Liver (tissue), 9 donors: ENCODE data around the gene TSHZ3. TPM values are rescaled to one million over a fixed set of nuclear protein-coding genes. Genes with fewer than 3 reads are reported as not detected.

Source experiments
- DNase-seq: peaks from one replicate; pipeline ENCODE4 v3.0.0-alpha.2; 2017; ENCODE audit warnings: low spot score
- H3K27ac ChIP-seq, 2 donors: one replicate each; pipeline ENCODE4 v1.7.0; 2013; ENCODE audit warnings: inconsistent platforms in 2 of 2, low read length in 2 of 2, control low read depth in 1 of 2, low read depth in 1 of 2, mild to moderate bottlenecking in 1 of 2
- H3K27me3 ChIP-seq, 4 donors: one replicate each; pipeline versions ENCODE4 v1.6.1 to v1.7.0; 2013; ENCODE audit warnings: low read length in 3 of 4, inconsistent platforms in 1 of 4, mild to moderate bottlenecking in 1 of 4, moderate library complexity in 1 of 4; ENCODE audit not compliant: control insufficient read depth in 4 of 4, insufficient read depth in 4 of 4
- H3K36me3 ChIP-seq, 4 donors: one replicate each; pipeline versions ENCODE4 v1.6.1 to v1.7.0; 2013; ENCODE audit warnings: low read length in 3 of 4, mild to moderate bottlenecking in 3 of 4, low read depth in 1 of 4, moderate library complexity in 1 of 4; ENCODE audit not compliant: control insufficient read depth in 4 of 4, insufficient read depth in 3 of 4
- H3K4me1 ChIP-seq, 4 donors: one replicate each; pipeline versions ENCODE4 v1.6.1 to v1.7.0; 2013; ENCODE audit warnings: low read length in 3 of 4, mild to moderate bottlenecking in 3 of 4, moderate library complexity in 1 of 4; ENCODE audit not compliant: control insufficient read depth in 4 of 4, insufficient read depth in 4 of 4
- H3K4me3 ChIP-seq, 3 donors: one replicate each; pipeline versions ENCODE4 v1.6.1 to v1.7.0; 2013; ENCODE audit warnings: low read length in 3 of 3, control low read depth in 1 of 3, low read depth in 1 of 3, mild to moderate bottlenecking in 1 of 3
- H3K9ac ChIP-seq, 2 donors: one replicate each; pipeline ENCODE4 v1.7.0; 2013; ENCODE audit warnings: low read length in 2 of 2, mild to moderate bottlenecking in 2 of 2, moderate library complexity in 2 of 2, control low read depth in 1 of 2, low read depth in 1 of 2
- H3K9me3 ChIP-seq, 4 donors: one replicate each; pipeline versions ENCODE4 v1.6.1 to v1.7.0; 2013; ENCODE audit warnings: low read length in 3 of 4; ENCODE audit not compliant: control insufficient read depth in 4 of 4
- EGR1 ChIP-seq, 2 donors: IDR thresholded peaks; 2 replicates each; pipeline ENCODE4 v1.6.1; 2016 to 2018; ENCODE audit warnings: antibody characterized with exemption in 2 of 2, low read depth in 2 of 2
- FOXA1 ChIP-seq: IDR thresholded peaks from 2 replicates; pipeline ENCODE4 v1.6.1; 2016; ENCODE audit warnings: antibody characterized with exemption
- FOXA2 ChIP-seq: IDR thresholded peaks from 2 replicates; pipeline ENCODE4 v1.6.1; 2016; ENCODE audit warnings: antibody characterized with exemption
- GABPA ChIP-seq, 2 donors: IDR thresholded peaks in 1 of 2; conservative IDR thresholded peaks in 1 of 2; 2 replicates each; pipeline ENCODE4 v1.6.1; 2016; ENCODE audit warnings: antibody characterized with exemption in 2 of 2, mild to moderate bottlenecking in 1 of 2, moderate library complexity in 1 of 2
- HNF4A ChIP-seq, 2 donors: conservative IDR thresholded peaks; 2 replicates each; pipeline ENCODE4 v1.6.1; 2016; ENCODE audit warnings: antibody characterized with exemption in 2 of 2, mild to moderate bottlenecking in 2 of 2
- HNF4G ChIP-seq: IDR thresholded peaks from 2 replicates; pipeline ENCODE4 v1.6.1; 2016; ENCODE audit warnings: antibody characterized with exemption
- JUND ChIP-seq, 2 donors: IDR thresholded peaks; 2 replicates each; pipeline ENCODE4 v1.6.1; 2016; ENCODE audit warnings: antibody characterized with exemption in 2 of 2
- NR2F2 ChIP-seq: IDR thresholded peaks from 2 replicates; pipeline ENCODE4 v1.6.1; 2016; ENCODE audit warnings: antibody characterized with exemption
- RAD21 ChIP-seq, 2 donors: IDR thresholded peaks; 2 replicates each; pipeline ENCODE4 v1.6.1; 2016; ENCODE audit warnings: antibody characterized with exemption in 2 of 2, mild to moderate bottlenecking in 2 of 2
- REST ChIP-seq: IDR thresholded peaks from 2 replicates; pipeline ENCODE4 v1.6.1; 2016; ENCODE audit warnings: antibody characterized with exemption, mild to moderate bottlenecking
- RXRA ChIP-seq, 2 donors: IDR thresholded peaks; 2 replicates each; pipeline ENCODE4 v1.6.1; 2017 to 2018; ENCODE audit warnings: antibody characterized with exemption in 2 of 2, mild to moderate bottlenecking in 1 of 2
- SP1 ChIP-seq: IDR thresholded peaks from 2 replicates; pipeline ENCODE4 v1.6.1; 2018; ENCODE audit warnings: antibody characterized with exemption, mild to moderate bottlenecking
- TAF1 ChIP-seq: conservative IDR thresholded peaks from 2 replicates; pipeline ENCODE4 v1.6.1; 2016; ENCODE audit warnings: antibody characterized with exemption, mild to moderate bottlenecking
- YY1 ChIP-seq: IDR thresholded peaks from 2 replicates; pipeline ENCODE4 v1.6.1; 2016; ENCODE audit warnings: antibody characterized with exemption, mild to moderate bottlenecking
- WGBS: extraction: QIAGEN DNeasy Blood & Tissue Kit; methylation state at CpG from one replicate; pipeline ENCODE4 v1.1.7; 2013; 5-methylcytosine and 5-hydroxymethylcytosine counted together
- polyA plus RNA-seq, 2 donors: library from polyadenylated mRNA; stranded (reverse) in 1 of 2; unstranded in 1 of 2; fragments of 200-250 nt in 1 of 2; fragments of >200 nt in 1 of 2; fragmentation: Nextera tagmentation in 1 of 2; extraction: Ambion mirVana in 1 of 2; gene quantifications; one replicate each; pipeline versions ENCODE4 v1.2.1 to v1.2.3, GENCODE V29; 2013 to 2015
- total RNA-seq, 2 donors: library from RNA; depleted of rRNA; stranded (reverse); fragments of >200 nt; gene quantifications; one replicate each; pipeline ENCODE4 v1.2.3, GENCODE V29; 2014
- TF ChIP-seq, protein P1 (sequence below): IDR thresholded peaks from 2 replicates; pipeline ENCODE4 v1.6.1; 2016; ENCODE audit warnings: antibody characterized with exemption
- TF ChIP-seq, protein P2 (sequence below): IDR thresholded peaks from 2 replicates; pipeline ENCODE4 v1.6.1; 2016; ENCODE audit warnings: antibody characterized with exemption
- TF ChIP-seq, protein P3 (sequence below): fragments of 150-350 bp; IDR thresholded peaks from 2 replicates; pipeline ENCODE4 v1.5.1; 2017; ENCODE audit warnings: improper control_type of control experiment, low read depth, low read length; ENCODE audit not compliant: missing input control
- TF ChIP-seq, protein P4 (sequence below): IDR thresholded peaks from 2 replicates; pipeline ENCODE4 v1.6.1; 2016; ENCODE audit warnings: antibody characterized with exemption
- donor health status: healthy.
- donor health status: healthy.
- donor health status: healthy.
- donor health status: healthy.
- donor health status: healthy.

Gene TSHZ3
- total and polyA plus RNA-seq, 4 donors: 0.42 to 3.3 (median 0.68) TPM

- Histone ChIP-seq H3K4me3 (no peak overlapping the region), H3K9me3 (no peaks in the 10 kb centered on the region), H3K27me3 (no peaks in the 10 kb centered on the region), H3K4me1 (no peaks in the 10 kb centered on the region), H3K9ac (no peak overlapping the region), H3K36me3 (no peaks in the 10 kb centered on the region), H3K27ac (no peak overlapping the region)
- no peak for DNase-seq
- 73% methylated on average over 2 of the region's 2 CpGs for WGBS
- TF ChIP-seq HNF4A (conservative IDR thresholded peaks at IDR 0.05): no peak
- TF ChIP-seq RXRA (IDR thresholded peaks at IDR 0.05): no peak
- TF ChIP-seq FOXA2: no peak
- TF ChIP-seq, protein P1, sequence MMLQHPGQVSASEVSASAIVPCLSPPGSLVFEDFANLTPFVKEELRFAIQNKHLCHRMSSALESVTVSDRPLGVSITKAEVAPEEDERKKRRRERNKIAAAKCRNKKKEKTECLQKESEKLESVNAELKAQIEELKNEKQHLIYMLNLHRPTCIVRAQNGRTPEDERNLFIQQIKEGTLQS: no peak
- TF ChIP-seq REST: no peak
- no peak for TF ChIP-seq RAD21 (IDR thresholded peaks at IDR 0.05)
- TF ChIP-seq EGR1 (IDR thresholded peaks at IDR 0.05; ENCODE audit: low read depth in 2 of 2): no peak
- TF ChIP-seq, protein P2, sequence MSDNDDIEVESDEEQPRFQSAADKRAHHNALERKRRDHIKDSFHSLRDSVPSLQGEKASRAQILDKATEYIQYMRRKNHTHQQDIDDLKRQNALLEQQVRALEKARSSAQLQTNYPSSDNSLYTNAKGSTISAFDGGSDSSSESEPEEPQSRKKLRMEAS: no peak
These were observed 74.2 kb downstream of the TSHZ3 start for GRCh38 chr19:31275068-31275334.

- Histone ChIP-seq H3K4me3 (no peak overlapping the region), H3K36me3 (no peaks in the 10 kb centered on the region), H3K4me1 (no peaks in the 10 kb centered on the region), H3K9ac (no peak overlapping the region), H3K27ac (no peak overlapping the region), H3K9me3 (no peaks in the 10 kb centered on the region), H3K27me3 (no peaks in the 10 kb centered on the region)
- TF ChIP-seq HNF4G (no peak), RXRA (IDR thresholded peaks at IDR 0.05) (no peak), YY1 (no peak), JUND (IDR thresholded peaks at IDR 0.05) (no peak), TAF1 (no peak), SP1 (no peak), GABPA (IDR thresholded peaks at IDR 0.05 in 1 of 2, conservative IDR thresholded peaks at IDR 0.05 in 1 of 2) (no peak), FOXA2 (no peak), NR2F2 (no peak), HNF4A (conservative IDR thresholded peaks at IDR 0.05) (no peak), RAD21 (IDR thresholded peaks at IDR 0.05) (no peak), REST (no peak), EGR1 (IDR thresholded peaks at IDR 0.05; ENCODE audit: low read depth in 2 of 2) (no peak), FOXA1 (no peak)
- TF ChIP-seq, protein P3, sequence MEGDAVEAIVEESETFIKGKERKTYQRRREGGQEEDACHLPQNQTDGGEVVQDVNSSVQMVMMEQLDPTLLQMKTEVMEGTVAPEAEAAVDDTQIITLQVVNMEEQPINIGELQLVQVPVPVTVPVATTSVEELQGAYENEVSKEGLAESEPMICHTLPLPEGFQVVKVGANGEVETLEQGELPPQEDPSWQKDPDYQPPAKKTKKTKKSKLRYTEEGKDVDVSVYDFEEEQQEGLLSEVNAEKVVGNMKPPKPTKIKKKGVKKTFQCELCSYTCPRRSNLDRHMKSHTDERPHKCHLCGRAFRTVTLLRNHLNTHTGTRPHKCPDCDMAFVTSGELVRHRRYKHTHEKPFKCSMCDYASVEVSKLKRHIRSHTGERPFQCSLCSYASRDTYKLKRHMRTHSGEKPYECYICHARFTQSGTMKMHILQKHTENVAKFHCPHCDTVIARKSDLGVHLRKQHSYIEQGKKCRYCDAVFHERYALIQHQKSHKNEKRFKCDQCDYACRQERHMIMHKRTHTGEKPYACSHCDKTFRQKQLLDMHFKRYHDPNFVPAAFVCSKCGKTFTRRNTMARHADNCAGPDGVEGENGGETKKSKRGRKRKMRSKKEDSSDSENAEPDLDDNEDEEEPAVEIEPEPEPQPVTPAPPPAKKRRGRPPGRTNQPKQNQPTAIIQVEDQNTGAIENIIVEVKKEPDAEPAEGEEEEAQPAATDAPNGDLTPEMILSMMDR: no peak
- TF ChIP-seq, protein P1: no peak
- TF ChIP-seq, protein P2: no peak
- TF ChIP-seq, protein P4, sequence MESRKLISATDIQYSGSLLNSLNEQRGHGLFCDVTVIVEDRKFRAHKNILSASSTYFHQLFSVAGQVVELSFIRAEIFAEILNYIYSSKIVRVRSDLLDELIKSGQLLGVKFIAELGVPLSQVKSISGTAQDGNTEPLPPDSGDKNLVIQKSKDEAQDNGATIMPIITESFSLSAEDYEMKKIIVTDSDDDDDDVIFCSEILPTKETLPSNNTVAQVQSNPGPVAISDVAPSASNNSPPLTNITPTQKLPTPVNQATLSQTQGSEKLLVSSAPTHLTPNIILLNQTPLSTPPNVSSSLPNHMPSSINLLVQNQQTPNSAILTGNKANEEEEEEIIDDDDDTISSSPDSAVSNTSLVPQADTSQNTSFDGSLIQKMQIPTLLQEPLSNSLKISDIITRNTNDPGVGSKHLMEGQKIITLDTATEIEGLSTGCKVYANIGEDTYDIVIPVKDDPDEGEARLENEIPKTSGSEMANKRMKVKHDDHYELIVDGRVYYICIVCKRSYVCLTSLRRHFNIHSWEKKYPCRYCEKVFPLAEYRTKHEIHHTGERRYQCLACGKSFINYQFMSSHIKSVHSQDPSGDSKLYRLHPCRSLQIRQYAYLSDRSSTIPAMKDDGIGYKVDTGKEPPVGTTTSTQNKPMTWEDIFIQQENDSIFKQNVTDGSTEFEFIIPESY: no peak
- 77% methylated on average over 19 of the region's 19 CpGs for WGBS
- no peak for DNase-seq
These were observed 74.8 kb downstream of the TSHZ3 start for GRCh38 chr19:31274251-31275067.
